KOPT-K1 (cell line): ENCODE results near the gene DAAM1.

Experiments
- H3K27ac ChIP-seq: fragments of 200-600 bp; sonication (generic); 2 replicates; pipeline ENCODE4 v1.5.1; 2016; ENCODE audit warnings: antibody characterized with exemption, mild to moderate bottlenecking, low read depth, low read length; ENCODE audit not compliant: poor library complexity, severe bottlenecking
- H3K36me3 ChIP-seq: fragments of 200-600 bp; sonication (generic); 2 replicates; pipeline ENCODE4 v1.5.1; 2017; ENCODE audit warnings: antibody characterized with exemption, mild to moderate bottlenecking, low read length, moderate library complexity; ENCODE audit not compliant: insufficient read depth
- H3K9me3 ChIP-seq: fragments of 200-600 bp; sonication (generic); 2 replicates; pipeline ENCODE4 v1.5.1; 2017; ENCODE audit warnings: antibody characterized with exemption, low read length, mild to moderate bottlenecking; ENCODE audit not compliant: insufficient read depth, poor library complexity, severe bottlenecking

The DAAM1 gene

GRCh38 chr14:59188461-59189090, at the start of gene DAAM1:
DAAM1 (plus strand) TSS chr14:59188667; CDS start chr14:59263478, 74,811 bp downstream.
- H3K36me3 ChIP-seq: no peaks in the 10 kb centered on the region
- peak within 1 kb of the TSS; percentile 55 for H3K27ac ChIP-seq
- no peaks in the 10 kb centered on the region for H3K9me3 ChIP-seq

- no peaks in the 10 kb centered on the region for H3K9me3 ChIP-seq
- no peak overlapping the region for H3K27ac ChIP-seq
- no peaks in the 10 kb centered on the region for H3K36me3 ChIP-seq
Observed at GRCh38 chr14:59139324-59139723, 49.1 kb upstream of the DAAM1 start.

GRCh38 chr14:59140106-59140843, 48.2 kb upstream of the DAAM1 start:
- H3K27ac ChIP-seq: no peak overlapping the region
- H3K9me3 ChIP-seq: no peaks in the 10 kb centered on the region

GRCh38 chr14:59146484-59146883, 42.0 kb upstream of the DAAM1 start:
- no peaks in the 10 kb centered on the region for H3K9me3 ChIP-seq
- H3K27ac ChIP-seq: no peak overlapping the region
- no peaks in the 10 kb centered on the region for H3K36me3 ChIP-seq

More at GRCh38 chr14:59140106-59140843, 48.2 kb upstream of the DAAM1 start:
- H3K36me3 ChIP-seq: no peaks in the 10 kb centered on the region

- no peaks in the 10 kb centered on the region for H3K9me3 ChIP-seq
- no peak overlapping the region for H3K27ac ChIP-seq
- H3K36me3 ChIP-seq: no peaks in the 10 kb centered on the region
Observed at GRCh38 chr14:59147007-59147406, 41.5 kb upstream of the DAAM1 start.

- no peak overlapping the region for H3K27ac ChIP-seq
- H3K9me3 ChIP-seq: no peaks in the 10 kb centered on the region
- H3K36me3 ChIP-seq: no peaks in the 10 kb centered on the region
Observed at GRCh38 chr14:59148334-59148900, 40.0 kb upstream of the DAAM1 start.

- H3K9me3 ChIP-seq: no peaks in the 10 kb centered on the region
- no peaks in the 10 kb centered on the region for H3K36me3 ChIP-seq
Observed at GRCh38 chr14:59150990-59151389, 37.5 kb upstream of the DAAM1 start.

GRCh38 chr14:59154373-59154772, 34.1 kb upstream of the DAAM1 start:
- Histone ChIP-seq H3K36me3 (no peaks in the 10 kb centered on the region), H3K9me3 (no peaks in the 10 kb centered on the region), H3K27ac (no peak overlapping the region)

More at GRCh38 chr14:59150990-59151389, 37.5 kb upstream of the DAAM1 start:
- no peak overlapping the region for H3K27ac ChIP-seq

- H3K27ac ChIP-seq: no peak overlapping the region
- no peaks in the 10 kb centered on the region for H3K36me3 ChIP-seq
- H3K9me3 ChIP-seq: no peaks in the 10 kb centered on the region
Observed at GRCh38 chr14:59155886-59156285, 32.6 kb upstream of the DAAM1 start.

- no peak overlapping the region for H3K27ac ChIP-seq
Observed at GRCh38 chr14:59159169-59159568, 29.3 kb upstream of the DAAM1 start.

GRCh38 chr14:59160506-59160905, 28.0 kb upstream of the DAAM1 start:
- H3K27ac ChIP-seq: no peak overlapping the region
- no peaks in the 10 kb centered on the region for H3K36me3 ChIP-seq
- H3K9me3 ChIP-seq: no peaks in the 10 kb centered on the region

More at GRCh38 chr14:59159169-59159568, 29.3 kb upstream of the DAAM1 start:
- no peaks in the 10 kb centered on the region for H3K9me3 ChIP-seq
- H3K36me3 ChIP-seq: no peaks in the 10 kb centered on the region

- no peak overlapping the region for H3K27ac ChIP-seq
- no peaks in the 10 kb centered on the region for H3K9me3 ChIP-seq
- H3K36me3 ChIP-seq: no peaks in the 10 kb centered on the region
Observed at GRCh38 chr14:59161561-59162175, 26.8 kb upstream of the DAAM1 start.

GRCh38 chr14:59166258-59166657, 22.2 kb upstream of the DAAM1 start:
- Histone ChIP-seq H3K27ac (no peak overlapping the region), H3K36me3 (no peaks in the 10 kb centered on the region), H3K9me3 (no peaks in the 10 kb centered on the region)

- Histone ChIP-seq H3K36me3 (no peaks in the 10 kb centered on the region), H3K27ac (no peak overlapping the region), H3K9me3 (no peaks in the 10 kb centered on the region)
Observed at GRCh38 chr14:59175404-59175803, 13.1 kb upstream of the DAAM1 start.

GRCh38 chr14:59176765-59177164, 11.7 kb upstream of the DAAM1 start:
- no peaks in the 10 kb centered on the region for H3K9me3 ChIP-seq
- H3K27ac ChIP-seq: no peak overlapping the region

More at GRCh38 chr14:59176765-59177164, 11.7 kb upstream of the DAAM1 start:
- no peaks in the 10 kb centered on the region for H3K36me3 ChIP-seq
